GM23338 (cell line): ENCODE results near the gene FAM161B. TPM values are rescaled to one million over a fixed set of nuclear protein-coding genes. Genes with fewer than 3 reads are reported as not detected.
A peak's percentile ranks its signal among the peaks of the same experiment; 100 is the strongest.

Experiments used
- ATAC-seq: fragments of 200-7000 bp; cut with Tn5 transposase; 3 replicates; pipeline ENCODE4 v1.9.1; 2020
- DNase-seq: peaks from one replicate; pipeline ENCODE4 v3.0.0-alpha.2; 2015; ENCODE audit warnings: low spot score
- H2AFZ ChIP-seq: fragments of 200-600 bp; sonication (generic); 2 replicates; pipeline ENCODE4 v1.8.0; 2016; ENCODE audit warnings: antibody characterized with exemption, mild to moderate bottlenecking, moderate library complexity
- H3F3A ChIP-seq: fragments of 200-600 bp; sonication (generic); replicated peaks from 2 replicates; pipeline ENCODE4 v1.8.0; 2017; ENCODE audit warnings: antibody characterized with exemption, mixed run types, low read depth
- H3K27ac ChIP-seq: fragments of 200-600 bp; sonication (generic); 2 replicates; pipeline ENCODE4 v1.6.1; 2016; ENCODE audit warnings: low read depth
- H3K27me3 ChIP-seq: fragments of 200-600 bp; sonication (generic); 2 replicates; pipeline ENCODE4 v1.8.0; 2016; ENCODE audit warnings: mild to moderate bottlenecking, mixed run types, moderate library complexity; ENCODE audit not compliant: insufficient read depth
- H3K36me3 ChIP-seq: fragments of 200-600 bp; sonication (generic); 2 replicates; pipeline ENCODE4 v1.8.0; 2016; ENCODE audit warnings: mild to moderate bottlenecking; ENCODE audit not compliant: insufficient read depth
- H3K4me1 ChIP-seq: fragments of 200-600 bp; sonication (generic); 2 replicates; pipeline ENCODE4 v1.8.0; 2016; ENCODE audit warnings: mild to moderate bottlenecking, moderate library complexity; ENCODE audit not compliant: insufficient read depth
- H3K4me2 ChIP-seq: fragments of 200-600 bp; sonication (generic); 2 replicates; pipeline ENCODE4 v1.7.1; 2017; ENCODE audit warnings: mixed run types
- H3K4me3 ChIP-seq: fragments of 200-600 bp; sonication (generic); 2 replicates; pipeline ENCODE4 v1.6.1; 2016; ENCODE audit warnings: mixed run types
- H3K79me2 ChIP-seq: fragments of 200-600 bp; sonication (generic); replicated peaks from 2 replicates; pipeline ENCODE4 v1.8.0; 2017; ENCODE audit warnings: mild to moderate bottlenecking; ENCODE audit not compliant: insufficient read depth
- H3K9me2 ChIP-seq: fragments of 200-600 bp; sonication (generic); 2 replicates; pipeline ENCODE4 v1.8.0; 2017; ENCODE audit not compliant: insufficient read depth
- H4K20me1 ChIP-seq: fragments of 200-600 bp; sonication (generic); replicated peaks from 2 replicates; pipeline ENCODE4 v1.8.0; 2017; ENCODE audit warnings: mild to moderate bottlenecking; ENCODE audit not compliant: insufficient read depth
- H3K27ac Mint-ChIP-seq: 2 replicates; pipeline ENCODE4 v1.8.0; 2020; ENCODE audit warnings: inconsistent platforms, mild to moderate bottlenecking, moderate library complexity, mixed read lengths
- H3K27me3 Mint-ChIP-seq: 3 replicates; pipeline ENCODE4 v1.8.0; 2022; ENCODE audit warnings: low read depth, mild to moderate bottlenecking, moderate library complexity, mixed read lengths, inconsistent platforms; ENCODE audit not compliant: insufficient read depth, poor library complexity
- H3K36me3 Mint-ChIP-seq: 3 replicates; pipeline ENCODE4 v1.8.0; 2021; ENCODE audit warnings: low read depth, mild to moderate bottlenecking, inconsistent platforms, moderate library complexity, mixed read lengths
- H3K4me1 Mint-ChIP-seq: 3 replicates; pipeline ENCODE4 v1.8.0; 2020; ENCODE audit warnings: mild to moderate bottlenecking, inconsistent platforms, mixed read lengths
- H3K4me3 Mint-ChIP-seq: 3 replicates; pipeline ENCODE4 v1.8.0; 2021; ENCODE audit warnings: moderate library complexity, mild to moderate bottlenecking, inconsistent platforms, mixed read lengths
- H3K9me3 Mint-ChIP-seq: 3 replicates; pipeline ENCODE4 v1.8.0; 2020; ENCODE audit warnings: moderate library complexity, mild to moderate bottlenecking, inconsistent platforms, mixed read lengths
- CREB1 ChIP-seq: fragments of 250-450 bp; sonication (Bioruptor Pico); IDR thresholded peaks from 2 replicates; pipeline ENCODE4 v1.5.0; 2020; ENCODE audit warnings: low read depth, mild to moderate bottlenecking, moderate library complexity
- EZH2 ChIP-seq: fragments of 200-600 bp; sonication (generic); IDR thresholded peaks from one replicate; pipeline ENCODE4 v1.8.0; 2017; ENCODE audit warnings: antibody characterized with exemption, mild to moderate bottlenecking, low read depth; ENCODE audit not compliant: unreplicated experiment
- JUNB ChIP-seq: IDR thresholded peaks from one replicate; pipeline ENCODE4 v1.6.1; 2016; ENCODE audit warnings: antibody characterized with exemption; ENCODE audit not compliant: unreplicated experiment
- NANOG ChIP-seq: IDR thresholded peaks from 2 replicates; pipeline ENCODE4 v1.6.1; 2016; ENCODE audit warnings: antibody characterized with exemption, borderline replicate concordance
- POLR2AphosphoS5 ChIP-seq: IDR thresholded peaks from 2 replicates; pipeline ENCODE4 v1.6.1; 2016; ENCODE audit warnings: antibody characterized with exemption, low read depth
- STAT1 ChIP-seq: IDR thresholded peaks from one replicate; pipeline ENCODE4 v1.6.1; 2016; ENCODE audit warnings: antibody characterized with exemption; ENCODE audit not compliant: unreplicated experiment
- ZNF114 ChIP-seq: fragments of 250-450 bp; sonication (Bioruptor Pico); IDR thresholded peaks from 2 replicates; pipeline ENCODE4 v1.5.0; 2020; ENCODE audit warnings: mild to moderate bottlenecking, moderate library complexity
- polyA plus RNA-seq: library from polyadenylated mRNA; unstranded; fragments of >200 nt; fragmentation: Nextera tagmentation; extraction: Ambion mirVana; gene quantifications from 2 replicates; pipeline ENCODE4 v1.2.1, GENCODE V29; 2016
- total RNA-seq: library from RNA; depleted of rRNA; stranded (reverse); fragments of >200 nt; shearing (Covaris generic); gene quantifications from 2 replicates; pipeline ENCODE4 v1.2.3, GENCODE V29; 2014
- TF ChIP-seq, protein P1 (sequence below): fragments of 250-450 bp; sonication (Bioruptor Pico); IDR thresholded peaks from 2 replicates; pipeline ENCODE4 v1.5.0; 2020; ENCODE audit warnings: mild to moderate bottlenecking, moderate library complexity
- TF ChIP-seq, protein P2 (sequence below): IDR thresholded peaks from 2 replicates; pipeline ENCODE4 v1.6.1; 2016; ENCODE audit warnings: antibody characterized with exemption

The FAM161B gene
- total and polyA plus RNA-seq, 2 experiments from 2014 or later = 0.28 to 2.8 TPM

DNA sequence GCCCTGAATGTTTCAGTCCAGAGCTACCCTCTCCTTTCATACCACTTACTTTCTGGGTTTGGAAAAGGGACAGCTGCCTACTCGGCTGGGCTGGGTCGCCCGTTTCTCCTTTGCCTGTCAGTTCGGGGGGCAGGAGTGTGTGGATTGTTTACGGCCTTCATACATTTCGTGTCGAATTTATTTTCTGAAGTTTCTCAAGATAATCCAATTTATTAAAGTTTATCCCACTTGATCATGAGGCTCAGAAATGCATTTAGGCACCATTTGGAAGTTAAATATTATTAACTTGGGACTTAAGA lies 62.6 kb downstream of the FAM161B start (continued):
- TF ChIP-seq, protein P1, sequence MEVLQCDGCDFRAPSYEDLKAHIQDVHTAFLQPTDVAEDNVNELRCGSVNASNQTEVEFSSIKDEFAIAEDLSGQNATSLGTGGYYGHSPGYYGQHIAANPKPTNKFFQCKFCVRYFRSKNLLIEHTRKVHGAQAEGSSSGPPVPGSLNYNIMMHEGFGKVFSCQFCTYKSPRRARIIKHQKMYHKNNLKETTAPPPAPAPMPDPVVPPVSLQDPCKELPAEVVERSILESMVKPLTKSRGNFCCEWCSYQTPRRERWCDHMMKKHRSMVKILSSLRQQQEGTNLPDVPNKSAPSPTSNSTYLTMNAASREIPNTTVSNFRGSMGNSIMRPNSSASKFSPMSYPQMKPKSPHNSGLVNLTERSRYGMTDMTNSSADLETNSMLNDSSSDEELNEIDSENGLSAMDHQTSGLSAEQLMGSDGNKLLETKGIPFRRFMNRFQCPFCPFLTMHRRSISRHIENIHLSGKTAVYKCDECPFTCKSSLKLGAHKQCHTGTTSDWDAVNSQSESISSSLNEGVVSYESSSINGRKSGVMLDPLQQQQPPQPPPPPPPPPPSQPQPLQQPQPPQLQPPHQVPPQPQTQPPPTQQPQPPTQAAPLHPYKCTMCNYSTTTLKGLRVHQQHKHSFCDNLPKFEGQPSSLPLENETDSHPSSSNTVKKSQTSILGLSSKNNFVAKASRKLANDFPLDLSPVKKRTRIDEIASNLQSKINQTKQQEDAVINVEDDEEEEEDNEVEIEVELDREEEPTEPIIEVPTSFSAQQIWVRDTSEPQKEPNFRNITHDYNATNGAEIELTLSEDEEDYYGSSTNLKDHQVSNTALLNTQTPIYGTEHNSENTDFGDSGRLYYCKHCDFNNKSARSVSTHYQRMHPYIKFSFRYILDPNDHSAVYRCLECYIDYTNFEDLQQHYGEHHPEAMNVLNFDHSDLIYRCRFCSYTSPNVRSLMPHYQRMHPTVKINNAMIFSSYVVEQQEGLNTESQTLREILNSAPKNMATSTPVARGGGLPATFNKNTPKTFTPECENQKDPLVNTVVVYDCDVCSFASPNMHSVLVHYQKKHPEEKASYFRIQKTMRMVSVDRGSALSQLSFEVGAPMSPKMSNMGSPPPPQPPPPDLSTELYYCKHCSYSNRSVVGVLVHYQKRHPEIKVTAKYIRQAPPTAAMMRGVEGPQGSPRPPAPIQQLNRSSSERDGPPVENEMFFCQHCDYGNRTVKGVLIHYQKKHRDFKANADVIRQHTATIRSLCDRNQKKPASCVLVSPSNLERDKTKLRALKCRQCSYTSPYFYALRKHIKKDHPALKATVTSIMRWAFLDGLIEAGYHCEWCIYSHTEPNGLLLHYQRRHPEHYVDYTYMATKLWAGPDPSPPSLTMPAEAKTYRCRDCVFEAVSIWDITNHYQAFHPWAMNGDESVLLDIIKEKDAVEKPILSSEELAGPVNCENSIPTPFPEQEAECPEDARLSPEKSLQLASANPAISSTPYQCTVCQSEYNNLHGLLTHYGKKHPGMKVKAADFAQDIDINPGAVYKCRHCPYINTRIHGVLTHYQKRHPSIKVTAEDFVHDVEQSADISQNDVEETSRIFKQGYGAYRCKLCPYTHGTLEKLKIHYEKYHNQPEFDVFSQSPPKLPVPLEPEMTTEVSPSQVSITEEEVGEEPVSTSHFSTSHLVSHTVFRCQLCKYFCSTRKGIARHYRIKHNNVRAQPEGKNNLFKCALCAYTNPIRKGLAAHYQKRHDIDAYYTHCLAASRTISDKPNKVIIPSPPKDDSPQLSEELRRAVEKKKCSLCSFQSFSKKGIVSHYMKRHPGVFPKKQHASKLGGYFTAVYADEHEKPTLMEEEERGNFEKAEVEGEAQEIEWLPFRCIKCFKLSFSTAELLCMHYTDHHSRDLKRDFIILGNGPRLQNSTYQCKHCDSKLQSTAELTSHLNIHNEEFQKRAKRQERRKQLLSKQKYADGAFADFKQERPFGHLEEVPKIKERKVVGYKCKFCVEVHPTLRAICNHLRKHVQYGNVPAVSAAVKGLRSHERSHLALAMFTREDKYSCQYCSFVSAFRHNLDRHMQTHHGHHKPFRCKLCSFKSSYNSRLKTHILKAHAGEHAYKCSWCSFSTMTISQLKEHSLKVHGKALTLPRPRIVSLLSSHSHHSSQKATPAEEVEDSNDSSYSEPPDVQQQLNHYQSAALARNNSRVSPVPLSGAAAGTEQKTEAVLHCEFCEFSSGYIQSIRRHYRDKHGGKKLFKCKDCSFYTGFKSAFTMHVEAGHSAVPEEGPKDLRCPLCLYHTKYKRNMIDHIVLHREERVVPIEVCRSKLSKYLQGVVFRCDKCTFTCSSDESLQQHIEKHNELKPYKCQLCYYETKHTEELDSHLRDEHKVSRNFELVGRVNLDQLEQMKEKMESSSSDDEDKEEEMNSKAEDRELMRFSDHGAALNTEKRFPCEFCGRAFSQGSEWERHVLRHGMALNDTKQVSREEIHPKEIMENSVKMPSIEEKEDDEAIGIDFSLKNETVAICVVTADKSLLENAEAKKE = no peak
- TF ChIP-seq JUNB (no peak), EZH2 (no peak), POLR2AphosphoS5 (no peak), NANOG (no peak), STAT1 (no peak), CREB1 (CRISPR knock-in tag) (no peak)
- TF ChIP-seq, protein P2, sequence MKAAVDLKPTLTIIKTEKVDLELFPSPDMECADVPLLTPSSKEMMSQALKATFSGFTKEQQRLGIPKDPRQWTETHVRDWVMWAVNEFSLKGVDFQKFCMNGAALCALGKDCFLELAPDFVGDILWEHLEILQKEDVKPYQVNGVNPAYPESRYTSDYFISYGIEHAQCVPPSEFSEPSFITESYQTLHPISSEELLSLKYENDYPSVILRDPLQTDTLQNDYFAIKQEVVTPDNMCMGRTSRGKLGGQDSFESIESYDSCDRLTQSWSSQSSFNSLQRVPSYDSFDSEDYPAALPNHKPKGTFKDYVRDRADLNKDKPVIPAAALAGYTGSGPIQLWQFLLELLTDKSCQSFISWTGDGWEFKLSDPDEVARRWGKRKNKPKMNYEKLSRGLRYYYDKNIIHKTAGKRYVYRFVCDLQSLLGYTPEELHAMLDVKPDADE = no peak

DNA sequence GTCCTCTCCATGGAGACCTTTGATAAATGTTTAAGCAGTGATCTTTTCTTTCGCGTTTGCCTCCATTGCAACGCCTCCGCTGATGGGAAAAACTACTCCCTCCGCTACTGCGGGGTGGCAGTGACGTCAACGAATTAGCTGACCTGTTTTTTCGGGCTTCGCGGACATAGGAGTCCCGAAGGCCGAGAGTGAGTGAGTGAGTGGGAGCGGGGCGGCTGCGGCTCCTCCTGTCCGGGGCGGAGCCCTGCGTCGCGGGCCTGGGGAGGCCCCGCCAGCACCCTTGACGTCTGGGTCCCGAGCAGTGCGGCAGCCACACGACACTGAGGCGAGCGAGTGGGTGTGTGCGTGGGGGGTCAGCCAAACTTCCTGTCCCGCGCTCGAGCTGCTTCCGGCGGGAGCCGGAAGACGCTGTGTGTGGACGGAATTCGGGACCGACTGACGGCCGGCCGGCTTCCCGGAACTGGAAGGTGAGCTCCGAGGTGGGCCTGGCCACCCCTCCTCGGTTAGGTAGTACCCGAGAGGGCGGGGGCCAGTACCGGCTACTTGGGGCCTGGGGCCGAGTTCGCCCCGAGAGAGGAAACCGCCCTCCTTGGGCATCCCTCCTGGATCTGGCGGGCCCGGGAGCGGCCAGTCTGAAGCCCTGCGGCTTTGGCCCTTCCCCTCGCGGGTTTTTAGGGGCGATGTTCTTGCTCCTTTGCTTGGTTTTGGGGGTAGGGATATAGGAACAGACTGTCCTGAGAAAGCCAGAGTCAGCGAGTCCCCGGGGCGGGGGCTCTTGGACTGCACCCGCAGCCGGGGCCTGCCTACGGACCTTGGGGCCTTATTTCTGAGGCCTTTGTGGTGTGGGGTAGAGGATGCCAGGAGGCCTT lies 63.2 kb downstream of the FAM161B start, which contains the start of gene ZNF410:
ZNF410 (plus strand) TSS at position 411 of the 869 bp plus-strand sequence. CDS start 5,317 bp downstream, outside the sequence.
- H2AFZ ChIP-seq = peak within 1 kb of the TSS; percentile 97
- Mint-ChIP-seq H3K4me1 (peaks cover 8% of the 10 kb centered on the region; the same call in 2 of the 3 replicates), H3K27me3 (peaks cover 8% of the 10 kb centered on the region), H3K4me3 (peak within 1 kb of the TSS; percentile 83), H3K27ac (peak within 1 kb of the TSS; percentile 94), H3K9me3 (no peaks in the 10 kb centered on the region), H3K36me3 (peaks cover 4% of the 10 kb centered on the region; the same call in 1 of the 3 replicates)
- H3F3A ChIP-seq = peaks cover 4% of the 10 kb centered on the region; the same call in 1 of the 2 replicates
- H3K36me3 ChIP-seq = no peaks in the 10 kb centered on the region
- H3K4me2 ChIP-seq = peak within 1 kb of the TSS; percentile 92
- H3K27me3 ChIP-seq = no peaks in the 10 kb centered on the region
- H3K4me3 ChIP-seq = peak within 1 kb of the TSS; percentile 99
- peaks cover 47% of the 10 kb centered on the region for H3K79me2 ChIP-seq
- ATAC-seq = peak; percentile 95
- peaks cover 8% of the 10 kb centered on the region; the same call in 1 of the 2 replicates for H3K4me1 ChIP-seq
- peak; percentile 96 for DNase-seq
- H3K27ac ChIP-seq = peak within 1 kb of the TSS; percentile 86
- H3K9me2 ChIP-seq = no peaks in the 10 kb centered on the region
- 0 out of 2 replicates have a peak, but pooled peaks cover 3% of the 10 kb centered on the region for H4K20me1 ChIP-seq
- TF ChIP-seq ZNF114 (CRISPR knock-in tag) = no peak
